ENCODE results near the gene PRKCQ.
"Not testable (repeated sequence)": the region's sequence is repeated elsewhere in the genome, so short reads cannot be mapped to it uniquely, and the experiment has no call there.

Gene PRKCQ

GRCh38 chr10:6460861-6461409 is 119.1 kb downstream of the PRKCQ start:
- Mint-ChIP-seq H3K27ac (peak overlapping the region in 1 of 2 donors; percentile 0), H3K4me1 (peaks cover 30% of the 10 kb centered on the region), H3K4me3 (no peak overlapping the region), H3K27me3 (no peaks in the 10 kb centered on the region), H3K9me3 (peaks cover 14 to 17% of the 10 kb centered on the region in 2 donors)
- ATAC-seq: no peak
- no peak for DNase-seq

GRCh38 chr10:6458814-6459213 is 121.3 kb downstream of the PRKCQ start:
- peak overlapping the region in 1 of 2 donors; percentile 62 for H3K27ac Mint-ChIP-seq
- H3K4me1 Mint-ChIP-seq: peaks cover 15% of the 10 kb centered on the region
- H3K27me3 Mint-ChIP-seq: no peaks in the 10 kb centered on the region
- peak overlapping the region in 1 of 2 donors; percentile 1 for H3K4me3 Mint-ChIP-seq
- DNase-seq (peak in 1 of 2 donors; percentile 18), ATAC-seq (peak; percentile 66)
- peaks cover 14 to 23% of the 10 kb centered on the region in 2 donors for H3K9me3 Mint-ChIP-seq

- Mint-ChIP-seq H3K4me3 (no peak overlapping the region), H3K27me3 (no peaks in the 10 kb centered on the region), H3K4me1 (peaks cover 15% of the 10 kb centered on the region), H3K27ac (no peak overlapping the region), H3K9me3 (peaks cover 14 to 23% of the 10 kb centered on the region in 2 donors)
- ATAC-seq (no peak), DNase-seq (no peak)
Observed at GRCh38 chr10:6457376-6457775, 122.7 kb downstream of the PRKCQ start.

- Mint-ChIP-seq H3K27me3 (no peaks in the 10 kb centered on the region), H3K4me3 (no peak overlapping the region), H3K4me1 (peaks cover 14% of the 10 kb centered on the region), H3K27ac (no peak overlapping the region), H3K9me3 (peaks cover 7 to 16% of the 10 kb centered on the region in 2 donors)
- DNase-seq (no peak), ATAC-seq (no peak)
Observed at GRCh38 chr10:6456067-6456466, 124.0 kb downstream of the PRKCQ start.

- Mint-ChIP-seq H3K9me3 (peaks cover 2 to 11% of the 10 kb centered on the region in 2 donors), H3K4me1 (peaks cover 10% of the 10 kb centered on the region), H3K27me3 (no peaks in the 10 kb centered on the region), H3K4me3 (no peak overlapping the region), H3K27ac (no peak overlapping the region)
- ATAC-seq: no peak
- no peak for DNase-seq
Observed at GRCh38 chr10:6455592-6455991, 124.5 kb downstream of the PRKCQ start.

- H3K9me3 Mint-ChIP-seq: no peaks in the 10 kb centered on the region
- no peak overlapping the region for H3K27ac Mint-ChIP-seq
- no peak for ATAC-seq
- peaks cover 35% of the 10 kb centered on the region for H3K4me1 Mint-ChIP-seq
- no peak for DNase-seq
- H3K4me3 Mint-ChIP-seq: no peak overlapping the region
- no peaks in the 10 kb centered on the region for H3K27me3 Mint-ChIP-seq
Observed at GRCh38 chr10:6446711-6447110, 133.4 kb downstream of the PRKCQ start.

- no peaks in the 10 kb centered on the region for H3K9me3 Mint-ChIP-seq
- DNase-seq (peak; percentile 26 to 47), ATAC-seq (peak; percentile 53)
- H3K4me3 Mint-ChIP-seq: no peak overlapping the region
- peak overlapping the region in 1 of 2 donors; percentile 69 for H3K27ac Mint-ChIP-seq
- peaks cover 35% of the 10 kb centered on the region for H3K4me1 Mint-ChIP-seq
- no peaks in the 10 kb centered on the region for H3K27me3 Mint-ChIP-seq
Observed at GRCh38 chr10:6445671-6446316, 134.3 kb downstream of the PRKCQ start.

- H3K4me1 Mint-ChIP-seq: peaks cover 25% of the 10 kb centered on the region
- not testable (repeated sequence) for ATAC-seq, DNase-seq, H3K27me3 Mint-ChIP-seq, H3K9me3 Mint-ChIP-seq, H3K4me3 Mint-ChIP-seq, H3K27ac Mint-ChIP-seq
Observed at GRCh38 chr10:6439875-6440274, 140.2 kb downstream of the PRKCQ start.

GRCh38 chr10:6431861-6432260 is 148.2 kb downstream of the PRKCQ start:
- peaks cover 4% of the 10 kb centered on the region for H3K4me1 Mint-ChIP-seq
- H3K27me3 Mint-ChIP-seq: no peaks in the 10 kb centered on the region
- DNase-seq (no peak), ATAC-seq (no peak)
- H3K4me3 Mint-ChIP-seq: no peak overlapping the region
- no peak overlapping the region for H3K27ac Mint-ChIP-seq
- H3K9me3 Mint-ChIP-seq: no peaks in the 10 kb centered on the region

- H3K9me3 Mint-ChIP-seq: no peaks in the 10 kb centered on the region
- peaks cover 2% of the 10 kb centered on the region for H3K4me1 Mint-ChIP-seq
- H3K27me3 Mint-ChIP-seq: no peaks in the 10 kb centered on the region
- H3K4me3 Mint-ChIP-seq: no peak overlapping the region
- H3K27ac Mint-ChIP-seq: no peak overlapping the region
- ATAC-seq (no peak), DNase-seq (no peak)
Observed at GRCh38 chr10:6431186-6431585, 148.9 kb downstream of the PRKCQ start.

- Mint-ChIP-seq H3K9me3 (no peaks in the 10 kb centered on the region), H3K4me3 (no peak overlapping the region), H3K4me1 (peaks cover 9% of the 10 kb centered on the region), H3K27ac (peak overlapping the region in 1 of 2 donors; percentile 55), H3K27me3 (no peaks in the 10 kb centered on the region)
- DNase-seq (no peak), ATAC-seq (no peak)
Observed at GRCh38 chr10:6430423-6430980, 149.6 kb downstream of the PRKCQ start.

GRCh38 chr10:6427357-6427959 is 152.6 kb downstream of the PRKCQ start:
- Mint-ChIP-seq H3K9me3 (no peaks in the 10 kb centered on the region), H3K27ac (no peak overlapping the region), H3K27me3 (no peaks in the 10 kb centered on the region), H3K4me1 (peaks cover 37% of the 10 kb centered on the region), H3K4me3 (no peak overlapping the region)
- ATAC-seq (no peak), DNase-seq (no peak)

GRCh38 chr10:6426317-6426716 is 153.8 kb downstream of the PRKCQ start:
- Mint-ChIP-seq H3K4me3 (no peak overlapping the region), H3K4me1 (peaks cover 38% of the 10 kb centered on the region), H3K27me3 (no peaks in the 10 kb centered on the region), H3K27ac (no peak overlapping the region), H3K9me3 (no peaks in the 10 kb centered on the region)
- no peak for ATAC-seq
- no peak for DNase-seq

GRCh38 chr10:6423413-6424170 is 156.5 kb downstream of the PRKCQ start:
- H3K4me1 Mint-ChIP-seq: peaks cover 38% of the 10 kb centered on the region
- DNase-seq (no peak), ATAC-seq (peak; percentile 63)
- H3K9me3 Mint-ChIP-seq: peaks cover 0 to 5% of the 10 kb centered on the region in 2 donors
- H3K4me3 Mint-ChIP-seq: peak overlapping the region in 1 of 2 donors; percentile 55
- peak overlapping the region in 1 of 2 donors; percentile 92 for H3K27ac Mint-ChIP-seq
- no peaks in the 10 kb centered on the region for H3K27me3 Mint-ChIP-seq

- Mint-ChIP-seq H3K27me3 (no peaks in the 10 kb centered on the region), H3K4me1 (peaks cover 38% of the 10 kb centered on the region), H3K9me3 (peaks cover 0 to 5% of the 10 kb centered on the region in 2 donors), H3K27ac (peak overlapping the region; percentile 71 to 78), H3K4me3 (peak overlapping the region in 1 of 2 donors; percentile 55)
- ATAC-seq (peak; percentile 88), DNase-seq (peak; percentile 33 to 34)
Observed at GRCh38 chr10:6423004-6423403, 157.1 kb downstream of the PRKCQ start.

Data from stimulated activated naive CD8-positive, alpha-beta T cell treated with anti-CD3 and anti-CD28 coated beads, Interleukin-15, amount 100 ng/mL, for 72 hours (primary cell).